Upper lobe of right lung (tissue), 1 donor: Measurements from ENCODE around the gene SDK2. TPM values are rescaled to one million over a fixed set of nuclear protein-coding genes. Genes with fewer than 3 reads are reported as not detected.

Source experiments
- ATAC-seq: fragments of 200-7000 bp; cut with Tn5 transposase; one replicate; pipeline ENCODE4 v1.9.1; 2020; ENCODE audit warnings: mild to moderate bottlenecking, moderate library complexity
- DNase-seq: peaks from one replicate; pipeline ENCODE4 v3.0.0-alpha.2; 2020
- H3K27ac ChIP-seq: fragments of 200-600 bp; one replicate; pipeline ENCODE4 v1.8.0; 2022
- H3K27me3 ChIP-seq: fragments of 200-600 bp; one replicate; pipeline ENCODE4 v1.8.0; 2022; ENCODE audit warnings: mild to moderate bottlenecking
- H3K36me3 ChIP-seq: fragments of 200-600 bp; one replicate; pipeline ENCODE4 v1.8.0; 2022
- H3K4me1 ChIP-seq: fragments of 200-600 bp; one replicate; pipeline ENCODE4 v1.8.0; 2022
- H3K4me3 ChIP-seq: fragments of 200-600 bp; one replicate; pipeline ENCODE4 v1.8.0; 2022; ENCODE audit warnings: mild to moderate bottlenecking
- H3K9me3 ChIP-seq: fragments of 200-600 bp; one replicate; pipeline ENCODE4 v1.8.0; 2022
- CTCF ChIP-seq: fragments of 200-600 bp; IDR thresholded peaks from one replicate; pipeline ENCODE4 v1.8.0; 2022; ENCODE audit warnings: antibody characterized with exemption
- intact Hi-C: fragments of 100-400 bp; cut with DNase I; formaldehyde crosslinking; loops from one replicate; pipeline ENCODE4 v1.11.0; 2022
- total RNA-seq: library from RNA; stranded (reverse); fragmentation: NEBNext Ultra II Directional; extraction: Animal tissue kit (Norgen Biotek cat#: 25700); gene quantifications from one replicate; pipeline ENCODE4 v1.2.1, GENCODE V29; 2021
- donor health status: DM: no; HTN: yes; CAD: no; lungs with severe emphysema.

SDK2 gene
- total RNA-seq, 1 donor from 2014 or later = 2.3 TPM

- Histone ChIP-seq H3K9me3 (no peaks in the 10 kb centered on the region), H3K4me3 (no peak overlapping the region), H3K27ac (no peak overlapping the region), H3K36me3 (no peaks in the 10 kb centered on the region), H3K27me3 (no peaks in the 10 kb centered on the region), H3K4me1 (no peaks in the 10 kb centered on the region)
- DNase-seq (no peak), ATAC-seq (no peak)
- TF ChIP-seq CTCF = no peak
- intact Hi-C loops = no loop called here
These were observed 75.3 kb downstream of the SDK2 start for GRCh38 chr17:73568934-73569333.

- H3K27ac ChIP-seq = no peak overlapping the region
- no peaks in the 10 kb centered on the region for H3K36me3 ChIP-seq
- no peaks in the 10 kb centered on the region for H3K4me1 ChIP-seq
- TF ChIP-seq CTCF = no peak
- no peak overlapping the region for H3K4me3 ChIP-seq
- H3K9me3 ChIP-seq = no peaks in the 10 kb centered on the region
- ATAC-seq (peak; percentile 33), DNase-seq (no peak)
- intact Hi-C loops = no loop called here
- no peaks in the 10 kb centered on the region for H3K27me3 ChIP-seq
These were observed 77.1 kb downstream of the SDK2 start for GRCh38 chr17:73566905-73567782.

GRCh38 chr17:73564843-73565242, 79.4 kb downstream of the SDK2 start:
- no peaks in the 10 kb centered on the region for H3K4me1 ChIP-seq
- H3K27me3 ChIP-seq = no peaks in the 10 kb centered on the region
- no peaks in the 10 kb centered on the region for H3K36me3 ChIP-seq
- ATAC-seq (peak; percentile 38), DNase-seq (no peak)
- TF ChIP-seq CTCF = no peak
- H3K9me3 ChIP-seq = no peaks in the 10 kb centered on the region
- no peak overlapping the region for H3K4me3 ChIP-seq
- H3K27ac ChIP-seq = no peak overlapping the region
- intact Hi-C loops = no loop called here

GRCh38 chr17:73562896-73563295, 81.3 kb downstream of the SDK2 start:
- Histone ChIP-seq H3K9me3 (no peaks in the 10 kb centered on the region), H3K27ac (no peak overlapping the region), H3K36me3 (no peaks in the 10 kb centered on the region), H3K4me1 (no peaks in the 10 kb centered on the region), H3K4me3 (no peak overlapping the region), H3K27me3 (no peaks in the 10 kb centered on the region)
- intact Hi-C loops = no loop called here
- TF ChIP-seq CTCF = no peak
- no peak for ATAC-seq
- no peak for DNase-seq

GRCh38 chr17:73561111-73561510, 83.1 kb downstream of the SDK2 start:
- Histone ChIP-seq H3K4me1 (no peaks in the 10 kb centered on the region), H3K27me3 (no peaks in the 10 kb centered on the region), H3K27ac (no peak overlapping the region), H3K36me3 (no peaks in the 10 kb centered on the region), H3K4me3 (no peak overlapping the region), H3K9me3 (no peaks in the 10 kb centered on the region)
- DNase-seq = no peak
- intact Hi-C loops = no loop called here
- ATAC-seq = no peak
- TF ChIP-seq CTCF = no peak
